ENCODE results near the gene WWP2.
A peak's percentile ranks its signal among the peaks of the same experiment; 100 is the strongest.
"Not testable (repeated sequence)": the region's sequence is repeated elsewhere in the genome, so short reads cannot be mapped to it uniquely, and the experiment has no call there.

Gene WWP2

DNA sequence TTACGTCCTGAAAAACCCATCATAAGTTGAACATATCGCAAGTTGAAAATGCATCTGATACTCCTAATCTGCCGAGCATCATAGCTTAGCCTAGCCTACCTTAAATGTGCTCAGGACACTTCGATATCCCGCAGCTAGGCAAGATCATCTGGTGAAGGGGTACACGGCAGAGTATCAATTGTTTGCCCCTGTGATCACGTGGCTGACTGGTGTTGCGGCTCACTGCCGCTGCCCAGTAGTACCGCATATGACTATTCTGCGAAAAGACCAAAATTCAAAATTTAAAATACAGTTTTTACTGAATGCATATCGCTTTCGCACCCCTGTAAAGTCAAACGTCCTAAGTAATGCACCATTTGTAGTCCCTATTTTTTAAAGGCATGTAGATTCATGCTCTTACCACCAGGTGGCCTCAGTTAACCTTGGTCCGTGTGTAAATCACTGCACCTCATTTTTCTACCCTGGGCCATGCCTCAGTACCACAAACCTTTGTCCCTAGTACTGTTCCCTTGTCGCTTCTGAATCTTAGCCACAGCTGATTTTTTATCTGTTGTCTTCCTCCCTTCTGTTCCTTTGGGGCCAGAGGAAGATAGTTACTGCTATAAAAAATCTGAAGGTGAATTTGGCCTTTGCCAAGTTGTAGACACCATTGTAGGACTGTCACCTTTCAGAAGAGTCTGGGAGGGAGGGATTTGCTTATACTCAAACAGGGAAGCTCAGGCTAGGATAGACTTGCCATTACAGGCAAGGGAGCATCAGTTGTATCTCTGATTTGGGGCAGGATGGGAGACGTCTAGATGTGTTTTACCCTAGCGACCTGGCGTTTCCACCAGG is 34.4 kb downstream of the WWP2 start:
- peak; percentile 71 for DNase-seq (ENCODE audit: low spot score)

- no peak for DNase-seq (ENCODE audit: low spot score)
These were observed 36.3 kb downstream of the WWP2 start for GRCh38 chr16:69798466-69798865.

GRCh38 chr16:69799611-69800031 is 37.5 kb downstream of the WWP2 start:
- no peak for DNase-seq (ENCODE audit: low spot score)

GRCh38 chr16:69804297-69804696 is 42.2 kb downstream of the WWP2 start:
- no peak for DNase-seq (ENCODE audit: low spot score)

DNA sequence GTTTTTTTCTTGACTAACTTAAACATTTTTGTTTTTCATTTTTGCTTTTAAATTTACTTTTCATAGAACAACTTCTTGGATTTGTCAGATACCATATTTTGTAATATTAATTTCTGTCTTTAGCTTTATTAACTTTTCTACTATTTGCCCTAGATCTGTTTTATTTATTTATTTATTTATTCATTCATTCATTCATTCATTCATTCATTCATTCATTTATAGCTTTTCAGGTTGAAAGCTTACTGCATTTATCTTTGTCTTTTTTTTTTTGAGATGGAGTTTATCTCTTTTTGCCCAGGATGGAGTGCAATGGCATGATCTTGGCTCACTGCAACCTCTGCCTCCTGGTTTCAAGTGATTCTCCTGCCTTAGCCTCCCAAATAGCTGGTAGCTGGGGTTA is 44.6 kb downstream of the WWP2 start:
- DNase-seq (ENCODE audit: low spot score) = not testable (repeated sequence)

DNA sequence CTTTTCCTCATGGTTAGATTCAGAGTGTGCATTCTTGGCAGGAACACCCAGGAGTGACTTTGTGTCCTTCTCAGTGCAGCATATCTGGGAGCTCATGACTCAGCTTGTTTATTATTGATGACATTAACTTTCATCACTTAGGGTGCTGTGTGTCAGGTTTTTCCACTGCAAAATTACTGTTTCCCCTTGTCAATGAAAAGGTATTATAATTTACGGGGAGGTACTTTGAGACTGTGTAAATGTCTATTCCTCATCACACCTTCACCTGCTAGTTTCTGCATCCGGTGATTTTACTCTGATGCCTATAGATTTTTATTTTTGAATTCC is 50.5 kb downstream of the WWP2 start:
- peak; percentile 25 for DNase-seq (ENCODE audit: low spot score)

DNA sequence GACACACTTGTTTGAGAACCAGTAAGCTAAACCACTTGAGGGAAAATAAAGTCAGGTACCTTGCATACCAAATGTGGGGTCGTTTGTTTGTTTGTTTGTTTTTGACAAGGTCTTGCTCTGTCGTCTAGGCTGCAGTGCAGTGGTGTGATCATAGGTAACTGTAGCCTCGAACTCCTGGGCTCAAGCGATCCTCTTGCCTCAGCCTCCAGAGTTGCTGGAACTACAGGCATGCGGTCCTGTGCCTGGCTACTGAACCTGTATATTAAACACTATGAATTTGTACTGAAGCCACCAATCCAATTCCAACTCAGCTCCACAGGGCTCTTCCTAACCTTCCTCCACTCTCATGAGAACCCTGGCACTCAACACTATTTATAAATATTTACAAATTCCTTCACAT is 51.9 kb downstream of the WWP2 start:
- DNase-seq (ENCODE audit: low spot score) = no peak

- DNase-seq (ENCODE audit: low spot score) = no peak
These were observed 52.4 kb downstream of the WWP2 start for GRCh38 chr16:69814561-69814960.

- DNase-seq (ENCODE audit: low spot score) = not testable (repeated sequence)
These were observed 53.2 kb downstream of the WWP2 start for GRCh38 chr16:69815216-69815883.

- no peak for DNase-seq (ENCODE audit: low spot score)
These were observed 54.9 kb downstream of the WWP2 start for GRCh38 chr16:69816996-69817395.

GRCh38 chr16:69818891-69819545 is 56.9 kb downstream of the WWP2 start:
- no peak for DNase-seq (ENCODE audit: low spot score)

GRCh38 chr16:69820926-69821541 is 58.9 kb downstream of the WWP2 start:
- DNase-seq (ENCODE audit: low spot score) = no peak

- no peak for DNase-seq (ENCODE audit: low spot score)
These were observed 59.7 kb downstream of the WWP2 start for GRCh38 chr16:69821844-69822173.

GRCh38 chr16:69822174-69822935 is 60.2 kb downstream of the WWP2 start:
- DNase-seq (ENCODE audit: low spot score) = no peak

- no peak for DNase-seq (ENCODE audit: low spot score)
These were observed 61.9 kb downstream of the WWP2 start for GRCh38 chr16:69823831-69824563.

DNA sequence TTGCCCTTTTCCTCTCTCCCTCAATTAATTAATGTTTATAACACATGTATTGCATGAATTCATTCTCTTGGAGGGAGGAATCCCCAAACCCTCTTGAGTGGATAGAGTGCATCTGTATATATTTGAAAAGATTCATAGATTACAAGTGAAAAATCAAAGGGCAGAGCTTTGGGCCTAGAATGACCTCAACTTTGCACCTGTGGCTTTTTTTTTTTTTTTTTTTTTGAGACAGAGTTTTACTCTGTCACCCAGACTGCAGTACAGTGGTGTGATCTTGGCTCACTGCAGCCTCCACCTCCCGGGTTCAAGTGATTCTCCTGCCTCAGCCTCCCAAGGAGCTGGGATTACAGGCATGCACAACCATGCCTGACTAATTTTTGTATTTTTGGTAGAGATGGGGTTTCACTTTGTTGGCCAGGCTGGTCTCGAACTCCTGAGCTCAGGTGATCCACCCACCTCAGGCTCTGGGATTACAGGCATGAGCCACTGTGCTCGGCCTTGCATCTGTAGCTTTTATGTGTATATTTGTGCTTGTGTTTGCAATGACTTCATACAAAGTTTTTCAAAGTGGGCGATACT is 62.5 kb downstream of the WWP2 start:
- not testable (repeated sequence) for DNase-seq (ENCODE audit: low spot score)

DNA sequence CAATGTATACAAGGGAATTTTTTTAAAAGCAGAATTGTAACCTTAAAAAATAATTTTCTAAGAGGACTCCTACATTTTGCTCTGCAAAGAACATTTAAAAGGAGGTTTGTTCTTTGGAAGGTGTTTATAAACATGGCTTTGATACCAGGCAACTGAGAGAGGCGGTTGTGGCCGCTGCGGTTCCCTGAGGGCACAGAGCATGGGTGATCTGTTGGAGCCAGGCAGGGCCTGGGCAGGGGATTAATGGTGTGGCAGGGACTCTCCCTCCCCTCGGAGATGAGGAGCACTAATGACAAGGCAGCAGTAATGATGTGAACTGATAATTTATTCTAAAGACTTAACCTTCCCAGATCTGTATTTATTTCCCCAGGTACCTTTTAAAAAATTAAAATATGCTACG is 65.4 kb downstream of the WWP2 start:
- no peak for DNase-seq (ENCODE audit: low spot score)

DNA sequence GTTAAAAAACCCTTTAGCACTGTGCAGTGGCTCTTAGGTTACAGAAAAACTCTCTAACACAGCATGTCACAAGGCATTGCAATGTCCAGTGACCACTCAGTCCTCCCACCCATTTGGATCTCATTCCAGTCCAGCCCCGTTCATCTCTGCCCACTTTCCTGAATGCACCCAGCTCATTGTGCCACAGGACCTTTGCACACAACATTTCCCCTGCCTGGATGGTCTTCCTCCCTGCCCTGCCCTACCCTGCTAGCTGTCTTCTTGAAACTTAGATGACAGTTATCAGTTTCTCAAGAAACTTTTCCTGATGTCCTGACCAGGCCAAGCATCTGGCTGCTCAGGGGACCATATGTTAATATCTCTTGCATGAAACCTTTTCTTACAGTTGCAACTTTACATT is 67.2 kb downstream of the WWP2 start:
- DNase-seq (ENCODE audit: low spot score) = no peak

DNA sequence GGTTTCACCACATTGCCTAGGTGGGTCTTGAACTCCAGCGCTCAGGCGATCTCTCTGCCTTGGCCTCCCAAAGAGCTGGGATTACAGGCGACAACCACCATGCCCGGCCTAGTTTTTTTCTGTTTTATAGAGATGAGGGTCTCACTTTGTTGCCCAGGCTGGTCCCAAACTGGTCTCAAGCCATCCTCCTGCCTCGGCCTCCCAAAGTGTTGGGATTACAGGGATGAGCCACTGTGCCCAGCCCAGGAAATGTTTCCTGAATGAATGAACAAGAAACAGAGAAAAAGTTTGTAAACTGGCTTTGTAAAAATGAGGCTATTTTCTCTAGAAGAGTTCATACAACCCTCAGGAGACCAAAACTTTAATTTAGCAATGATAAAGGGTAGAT is 68.0 kb downstream of the WWP2 start:
- no peak for DNase-seq (ENCODE audit: low spot score)

DNA sequence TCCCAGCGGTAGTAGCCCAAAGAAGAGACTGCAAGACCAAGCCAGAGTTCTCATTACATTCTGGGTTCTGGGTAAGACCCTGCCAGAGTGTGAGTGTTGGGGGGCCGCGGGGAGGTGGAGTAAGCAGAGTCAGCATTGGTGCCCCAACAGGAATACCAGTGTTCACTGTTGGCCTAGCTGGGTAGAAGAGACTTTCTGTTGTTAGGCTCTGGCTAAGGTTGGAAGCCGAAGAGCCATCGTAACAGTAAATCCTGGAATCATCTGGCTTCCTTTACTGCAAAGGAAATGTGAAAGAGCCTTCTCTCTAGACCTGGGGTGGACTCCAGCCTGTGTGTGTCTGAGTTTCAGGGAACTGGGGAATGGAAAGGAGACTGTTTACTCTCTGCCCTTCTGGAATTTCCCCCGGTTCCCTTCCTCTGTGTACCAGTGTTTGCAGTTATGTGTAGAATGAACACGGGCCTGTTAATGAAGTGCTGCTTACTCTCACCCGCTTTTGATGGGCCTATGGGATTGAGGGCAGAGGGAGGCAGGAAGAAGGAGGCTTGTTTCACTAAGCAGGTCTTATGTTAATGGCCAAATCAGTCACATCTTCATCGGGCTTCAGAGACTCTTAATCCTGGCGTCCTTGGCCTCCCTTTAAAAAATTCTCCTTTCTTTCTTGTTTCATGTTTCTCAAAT is 68.5 kb downstream of the WWP2 start:
- DNase-seq (ENCODE audit: low spot score) = no peak
